ENCODE data around the gene GAS6. TPM values are rescaled to one million over a fixed set of nuclear protein-coding genes. Genes with fewer than 3 reads are reported as not detected.

The GAS6 gene
- total and polyA plus RNA-seq, 2 donors (not counting 3 experiments of a cell fraction or from before 2014, with no cell fraction given), result 69.2 to 109 TPM

GRCh38 chr13:113783966-113784644, 79.8 kb downstream of the GAS6 start:
- H3K9me3 ChIP-seq (replicated peaks; ENCODE audit: control insufficient read depth, insufficient read depth, low read length), result no peaks in the 10 kb centered on the region
- H3K79me2 ChIP-seq (ENCODE audit: control insufficient read depth, insufficient read depth, low read length), result no peaks in the 10 kb centered on the region
- H3K9me1 ChIP-seq (replicated peaks; ENCODE audit: control insufficient read depth, extremely low read depth, insufficient read depth, low read length), result no peaks in the 10 kb centered on the region
- H3K4me3 ChIP-seq (replicated peaks in 1 of 3; ENCODE audit: insufficient read depth in 1 of 3, low read depth in 1 of 3, low read length in 3 of 3), result no peak overlapping the region
- CTCF ChIA-PET, result interaction anchor here (1.8 to 2.0 kb wide), 2 partner anchors 10 to 19 kb away, joined by 4 to 8 read pairs; no protein-coding TSS in a partner anchor
- no peaks in the 10 kb centered on the region for H4K20me1 ChIP-seq (replicated peaks; ENCODE audit: control insufficient read depth, extremely low read depth, insufficient read depth, low read length)
- dilution Hi-C loops (cut with MboI; ENCODE audit: extremely low pct_ligation_motif_present, low sequenced_read_pairs), result no loop called here
- DNase-seq (ENCODE audit: low read depth, low spot score) (no peak), FAIRE-seq (no peak)
- H3K4me1 ChIP-seq (ENCODE audit: control insufficient read depth, extremely low read depth, insufficient read depth, low read length), result peaks cover 14% of the 10 kb centered on the region
- H3K27ac ChIP-seq (ENCODE audit: insufficient read depth, low read depth, low read length), result peak overlapping the region; percentile 48
- H3K9ac ChIP-seq (replicated peaks; ENCODE audit: extremely low read depth, insufficient read depth, low read length), result no peak overlapping the region
- no TSS peak for BruUV-seq (replicated peaks)
- TF ChIP-seq GATA2 (IDR thresholded peaks at IDR 0.05; ENCODE audit: insufficient read depth, insufficient read length, low read depth, low read length) (no peak), EZH2 (IDR thresholded peaks at IDR 0.05; ENCODE audit: borderline replicate concordance, low read depth, low read length, severe bottlenecking) (no peak), MYC (IDR thresholded peaks at IDR 0.05; ENCODE audit: low read depth, low read length) (no peak), FOS (IDR thresholded peaks at IDR 0.05; ENCODE audit: borderline replicate concordance, insufficient read depth, low read length) (no peak), JUN (IDR thresholded peaks at IDR 0.05; ENCODE audit: borderline replicate concordance, insufficient read depth, insufficient read length, low read depth) (no peak), MAX (IDR thresholded peaks at IDR 0.05; ENCODE audit: insufficient read depth, insufficient read length) (no peak), CTCF (IDR thresholded peaks at IDR 0.05; ENCODE audit: extremely low read depth in 1 of 2, insufficient read depth in 1 of 2, low read depth in 1 of 2, low read length in 2 of 2) (no peak), POLR2AphosphoS5 (IDR thresholded peaks at IDR 0.05; ENCODE audit: insufficient read depth, low read depth, low read length) (no peak), POLR2A (IDR thresholded peaks at IDR 0.05; ENCODE audit: low read depth, low read length) (no peak)
- intact Hi-C loops (cut with micrococcal nuclease), result no loop called here
- H3K36me3 ChIP-seq (ENCODE audit: control insufficient read depth in 2 of 2, extremely low read depth in 1 of 2, insufficient read depth in 2 of 2, low read length in 2 of 2), result peaks cover 0 to 10% of the 10 kb centered on the region in 2 experiments
- POLR2A ChIA-PET, result no interaction called here
- no peak overlapping the region for H3K4me2 ChIP-seq (ENCODE audit: insufficient read depth, low read length)
- no peaks in the 10 kb centered on the region for H3K27me3 ChIP-seq (ENCODE audit: control insufficient read depth in 2 of 2, insufficient read depth in 2 of 2, low read length in 2 of 2)
- H2AFZ ChIP-seq (ENCODE audit: low read depth, low read length), result no peak overlapping the region

All from endothelial cell of umbilical vein (primary cell).